HepG2 (cell line): ENCODE data around the gene USP30. TPM values are rescaled to one million over a fixed set of nuclear protein-coding genes. Genes with fewer than 3 reads are reported as not detected.
A peak's percentile ranks its signal among the peaks of the same experiment; 100 is the strongest.

Experiments used
- ATAC-seq: fragments of 200-7000 bp; cut with Tn5 transposase; 3 replicates; pipeline ENCODE4 v1.9.1; 2020; ENCODE audit warnings: mild to moderate bottlenecking, moderate library complexity
- BruUV-seq: library from RNA; stranded (reverse); fragments of 400-500 nt; replicated peaks from 2 replicates; lab custom pipeline; 2021; lab: Mats Ljungman, UMichigan
- CTCF ChIA-PET: fragments of 300-600 bp; formaldehyde crosslinking; extraction: SDS; loops from one replicate; lab custom pipeline; 2021; ENCODE audit warnings: low total read pairs, inconsistent platforms, low intra/inter-chr PET ratio; lab: Yijun Ruan, JAX
- POLR2A ChIA-PET: fragments of 350-600 bp; sonication (Branson Sonifier 250); formaldehyde crosslinking; loops from one replicate; lab custom pipeline; 2020; ENCODE audit warnings: antibody characterized with exemption, inconsistent platforms; lab: Yijun Ruan, JAX
- DNase-seq: peaks from one replicate; pipeline ENCODE4 v3.0.0-alpha.2; 2015; ENCODE audit warnings: low spot score
- FAIRE-seq: peaks from 3 replicates; lab custom pipeline; 2011; peaks lifted over from hg19 to GRCh38; lab: Jason Lieb, UNC
- H2AFZ ChIP-seq: one replicate; pipeline ENCODE4 v1.6.1; 2011; ENCODE audit warnings: low read length, inconsistent platforms
- H3K27ac ChIP-seq: fragments of 300-600 bp; 3 replicates; pipeline ENCODE4 v1.8.0; 2011; ENCODE audit warnings: mixed run types, mild to moderate bottlenecking, mixed read lengths, low read length, inconsistent platforms; ENCODE audit not compliant: insufficient read depth; ENCODE audit errors: extremely low read length
- H3K27me3 ChIP-seq, 2 experiments: fragments of 200-600 bp in 1 of 2; 2 replicates in 1 of 2; 3 replicates in 1 of 2; pipeline versions ENCODE4 v1.6.0 to v1.8.0; 2011; ENCODE audit warnings: low read length in 2 of 2, mild to moderate bottlenecking in 2 of 2, moderate library complexity in 2 of 2, inconsistent platforms in 1 of 2; ENCODE audit not compliant: insufficient read depth in 2 of 2, control insufficient read depth in 1 of 2
- H3K36me3 ChIP-seq, 2 experiments: fragments of 200-600 bp in 1 of 2; replicated peaks in 1 of 2; 2 replicates in 1 of 2; 3 replicates in 1 of 2; pipeline versions ENCODE4 v1.5.1 to v1.8.0; 2011; ENCODE audit warnings: low read length in 2 of 2, inconsistent platforms in 1 of 2; ENCODE audit not compliant: insufficient read depth in 2 of 2, control insufficient read depth in 1 of 2
- H3K4me1 ChIP-seq: 2 replicates; pipeline ENCODE4 v1.5.1; 2012; ENCODE audit warnings: low read length, inconsistent platforms; ENCODE audit not compliant: insufficient read depth
- H3K4me2 ChIP-seq: 2 replicates; pipeline ENCODE4 v1.6.0; 2011; ENCODE audit warnings: low read depth, low read length, inconsistent platforms
- H3K4me3 ChIP-seq, 3 experiments: fragments of 200-600 bp in 1 of 3; sonication (generic), shearing (Covaris generic) in 1 of 3; replicated peaks in 1 of 3; 2 replicates each; pipeline ENCODE4 v1.5.1; 2011 to 2016; ENCODE audit warnings: low read length in 3 of 3, inconsistent platforms in 2 of 3, low read depth in 2 of 3, mild to moderate bottlenecking in 2 of 3, control low read depth in 1 of 3, mixed read lengths in 1 of 3; ENCODE audit not compliant: insufficient read depth in 1 of 3
- H3K79me2 ChIP-seq: one replicate; pipeline ENCODE4 v1.6.1; 2011; ENCODE audit warnings: low read length, inconsistent platforms; ENCODE audit not compliant: insufficient read depth
- H3K9ac ChIP-seq: 2 replicates; pipeline ENCODE4 v1.6.0; 2011; ENCODE audit warnings: mild to moderate bottlenecking, low read depth, low read length, inconsistent platforms; ENCODE audit not compliant: insufficient read depth
- H3K9me3 ChIP-seq: 2 replicates; pipeline ENCODE4 v1.5.1; 2012; ENCODE audit warnings: mild to moderate bottlenecking, low read length
- H4K20me1 ChIP-seq: 2 replicates; pipeline ENCODE4 v1.6.0; 2011; ENCODE audit warnings: inconsistent platforms, mild to moderate bottlenecking, low read length, moderate library complexity; ENCODE audit not compliant: insufficient read depth
- AGO2 ChIP-seq: fragments of 200-400 bp; formaldehyde crosslinking; optimal IDR thresholded peaks from 2 replicates; pipeline ENCODE3; 2017; ENCODE audit warnings: mild to moderate bottlenecking, low read depth, low read length, moderate library complexity
- BORCS8-MEF2B ChIP-seq: sonication (generic); formaldehyde crosslinking; IDR thresholded peaks from 2 replicates; pipeline ENCODE4 v1.8.0; 2022; ENCODE audit warnings: mild to moderate bottlenecking, missing genetic modification reagents
- FOXO1 ChIP-seq: sonication (generic); formaldehyde crosslinking; IDR thresholded peaks from 2 replicates; pipeline ENCODE4 v1.4.0; 2020; ENCODE audit warnings: missing genetic modification reagents
- HDAC2 ChIP-seq: sonication (generic); formaldehyde crosslinking; IDR thresholded peaks from 2 replicates; pipeline ENCODE4 v1.4.0; 2020; ENCODE audit warnings: missing genetic modification reagents
- SP5 ChIP-seq: IDR thresholded peaks from 2 replicates; pipeline ENCODE4 v1.6.1; 2016; ENCODE audit warnings: low read depth, borderline replicate concordance
- THAP11 ChIP-seq: IDR thresholded peaks from 2 replicates; pipeline ENCODE4 v1.6.1; 2016; ENCODE audit warnings: missing biosample characterization, missing genetic modification reagents
- ZFY ChIP-seq: sonication (generic); formaldehyde crosslinking; IDR thresholded peaks from 2 replicates; pipeline ENCODE4 v1.4.0; 2020; ENCODE audit warnings: missing genetic modification reagents
- ZNF292 ChIP-seq: sonication (generic); formaldehyde crosslinking; IDR thresholded peaks from 2 replicates; pipeline ENCODE4 v1.8.1; 2022; ENCODE audit warnings: mild to moderate bottlenecking, low read depth, missing genetic modification reagents, borderline replicate concordance
- ZNF350 ChIP-seq: sonication (generic); formaldehyde crosslinking; IDR thresholded peaks from 2 replicates; pipeline ENCODE4 v1.4.0; 2020; ENCODE audit warnings: mild to moderate bottlenecking, low read depth, missing genetic modification reagents, borderline replicate concordance
- ZNF788 ChIP-seq: sonication (generic); formaldehyde crosslinking; IDR thresholded peaks from 2 replicates; pipeline ENCODE4 v1.5.0; 2020; ENCODE audit warnings: mild to moderate bottlenecking, missing genetic modification reagents, borderline replicate concordance
- ZSCAN22 ChIP-seq: sonication (generic); formaldehyde crosslinking; IDR thresholded peaks from 2 replicates; pipeline ENCODE4 v1.4.0; 2020; ENCODE audit warnings: mild to moderate bottlenecking, missing genetic modification reagents
- WGBS: methylation state at CpG from one replicate; pipeline ENCODE4 v1.1.6; 2017; ENCODE audit warnings: low lambda C conversion rate; 5-methylcytosine and 5-hydroxymethylcytosine counted together
- in situ Hi-C: cut with HindIII; loops from 2 replicates; pipeline ENCODE4 v1.10.0; 2017; ENCODE audit warnings: low pct_unique_long_range_greater_than_20kb; ENCODE audit not compliant: extremely low pct_ligation_motif_present
- intact Hi-C: fragments of 100-400 bp; cut with micrococcal nuclease; formaldehyde crosslinking; loops from one replicate; pipeline ENCODE4 v1.10.0; 2022; ENCODE audit not compliant: unreplicated experiment
- polyA plus RNA-seq, 8 experiments: library from polyadenylated mRNA; depleted of rRNA in 3 of 8; stranded (reverse) in 7 of 8; unstranded in 1 of 8; fragments of >200 nt; fragmentation: Illumina TruSeq in 4 of 8; extraction: Trizol in 4 of 8; gene quantifications; 2 replicates each; pipeline versions ENCODE4 v1.2.1 to v1.2.3, GENCODE V29; 2011 to 2016; ENCODE audit warnings: low read depth in 4 of 8, missing spikeins in 1 of 8, mixed read lengths in 1 of 8; ENCODE audit not compliant: insufficient read depth in 1 of 8
- total RNA-seq, 5 experiments: library from RNA; depleted of rRNA; stranded (reverse); fragments of >200 nt; fragmentation: Illumina TruSeq; extraction: Trizol; gene quantifications; 2 replicates each; pipeline ENCODE4 v1.2.3, GENCODE V29; 2016; ENCODE audit warnings: low read depth in 1 of 5
- TF ChIP-seq, protein P1 (sequence below): sonication (generic); formaldehyde crosslinking; IDR thresholded peaks from 2 replicates; pipeline ENCODE4 v1.4.0; 2020; ENCODE audit warnings: low read depth, missing genetic modification reagents
- TF ChIP-seq, protein P2 (sequence below): sonication (generic); formaldehyde crosslinking; IDR thresholded peaks from 2 replicates; pipeline ENCODE4 v1.8.0; 2022; ENCODE audit warnings: missing genetic modification reagents, mild to moderate bottlenecking, borderline replicate concordance
- TF ChIP-seq, protein P3 (sequence below): IDR thresholded peaks from 2 replicates; pipeline ENCODE4 v1.6.1; 2016; ENCODE audit warnings: mild to moderate bottlenecking, missing biosample characterization, missing genetic modification reagents
- TF ChIP-seq, protein P4 (sequence below): sonication (generic); formaldehyde crosslinking; IDR thresholded peaks from 2 replicates; pipeline ENCODE4 v1.4.0; 2020; ENCODE audit warnings: missing genetic modification reagents, borderline replicate concordance

USP30 gene
- total and polyA plus RNA-seq, 2 of the 13 experiments (the other 11 are each of a cell fraction or from before 2014, with no cell fraction given), result 11.2 to 20.8 TPM

DNA sequence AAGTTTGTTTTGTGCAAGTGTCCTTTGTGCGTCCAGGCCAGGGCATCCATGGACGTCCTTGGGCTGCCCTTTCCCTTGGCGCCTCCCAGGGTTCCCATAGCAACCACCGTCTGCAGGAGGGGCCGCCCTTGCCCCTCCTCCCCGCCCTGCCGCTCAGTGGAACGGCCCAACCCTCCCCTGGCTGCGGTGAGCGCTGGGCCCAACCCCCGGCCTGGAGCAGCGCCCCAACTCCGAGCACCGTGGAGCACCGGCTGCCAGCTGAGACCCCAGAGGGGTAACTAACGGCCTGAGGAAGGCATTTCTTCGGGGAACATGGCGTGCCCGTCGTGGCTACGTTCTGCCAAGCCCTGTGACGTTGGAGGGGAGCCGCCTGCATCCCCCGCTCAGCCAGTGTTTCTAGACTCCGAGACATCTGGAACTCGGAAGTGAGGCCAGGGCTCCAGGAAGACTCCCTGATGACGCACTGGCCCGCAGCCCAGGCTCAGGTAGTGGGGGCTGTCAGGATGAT, 58.7 kb downstream of the USP30 start:
- Histone ChIP-seq H3K27me3 (no peaks in the 10 kb centered on the region), H3K9me3 (no peaks in the 10 kb centered on the region), H3K79me2 (peaks cover 13% of the 10 kb centered on the region), H4K20me1 (no peaks in the 10 kb centered on the region), H3K9ac (peak overlapping the region; percentile 82), H3K36me3 (peaks cover 9 to 22% of the 10 kb centered on the region in 2 experiments), H3K4me3 (peak overlapping the region; percentile 69 to 83 (median 78)), H3K4me1 (peaks cover 56% of the 10 kb centered on the region), H2AFZ (peak overlapping the region; percentile 61), H3K4me2 (peak overlapping the region; percentile 90), H3K27ac (peak overlapping the region; percentile 91)
- POLR2A ChIA-PET, result interaction anchor here (1.1 kb wide), 1 partner anchor 9 kb away, joined by 4 read pairs; no protein-coding TSS in a partner anchor
- CTCF ChIA-PET, result interaction anchor here (1.2 kb wide), 1 partner anchor 23 kb away, joined by 4 read pairs; no protein-coding TSS in a partner anchor
- 4% methylated on average over 9 of the region's 28 CpGs for WGBS
- BruUV-seq, result no TSS peak
- peak; percentile 81 for DNase-seq
- peak; percentile 58 for FAIRE-seq
- intact Hi-C loops, result loop anchor here (1.0 to 2.0 kb wide), 2 partner anchors 87 to 144 kb away; no protein-coding TSS in a partner anchor
- in situ Hi-C loops, result no loop called here
- peak; percentile 89 for ATAC-seq
- TF ChIP-seq ZFY (CRISPR knock-in tag) (peak; percentile 89), ZNF788 (peak; percentile 49; the same call in 1 of the 2 replicates), ZNF350 (CRISPR knock-in tag) (peak; percentile 63; the same call in 1 of the 2 replicates), AGO2 (peak; percentile 96), FOXO1 (CRISPR knock-in tag) (peak; percentile 30; the same call in 1 of the 2 replicates), ZSCAN22 (CRISPR knock-in tag) (no peak), HDAC2 (CRISPR knock-in tag) (peak; percentile 63), BORCS8-MEF2B (CRISPR knock-in tag) (no peak; the same call in 1 of the 2 replicates), ZNF292 (CRISPR knock-in tag) (peak; percentile 77), THAP11 (CRISPR knock-in tag) (peak; percentile 61), SP5 (peak; percentile 72)
- TF ChIP-seq, protein P1, sequence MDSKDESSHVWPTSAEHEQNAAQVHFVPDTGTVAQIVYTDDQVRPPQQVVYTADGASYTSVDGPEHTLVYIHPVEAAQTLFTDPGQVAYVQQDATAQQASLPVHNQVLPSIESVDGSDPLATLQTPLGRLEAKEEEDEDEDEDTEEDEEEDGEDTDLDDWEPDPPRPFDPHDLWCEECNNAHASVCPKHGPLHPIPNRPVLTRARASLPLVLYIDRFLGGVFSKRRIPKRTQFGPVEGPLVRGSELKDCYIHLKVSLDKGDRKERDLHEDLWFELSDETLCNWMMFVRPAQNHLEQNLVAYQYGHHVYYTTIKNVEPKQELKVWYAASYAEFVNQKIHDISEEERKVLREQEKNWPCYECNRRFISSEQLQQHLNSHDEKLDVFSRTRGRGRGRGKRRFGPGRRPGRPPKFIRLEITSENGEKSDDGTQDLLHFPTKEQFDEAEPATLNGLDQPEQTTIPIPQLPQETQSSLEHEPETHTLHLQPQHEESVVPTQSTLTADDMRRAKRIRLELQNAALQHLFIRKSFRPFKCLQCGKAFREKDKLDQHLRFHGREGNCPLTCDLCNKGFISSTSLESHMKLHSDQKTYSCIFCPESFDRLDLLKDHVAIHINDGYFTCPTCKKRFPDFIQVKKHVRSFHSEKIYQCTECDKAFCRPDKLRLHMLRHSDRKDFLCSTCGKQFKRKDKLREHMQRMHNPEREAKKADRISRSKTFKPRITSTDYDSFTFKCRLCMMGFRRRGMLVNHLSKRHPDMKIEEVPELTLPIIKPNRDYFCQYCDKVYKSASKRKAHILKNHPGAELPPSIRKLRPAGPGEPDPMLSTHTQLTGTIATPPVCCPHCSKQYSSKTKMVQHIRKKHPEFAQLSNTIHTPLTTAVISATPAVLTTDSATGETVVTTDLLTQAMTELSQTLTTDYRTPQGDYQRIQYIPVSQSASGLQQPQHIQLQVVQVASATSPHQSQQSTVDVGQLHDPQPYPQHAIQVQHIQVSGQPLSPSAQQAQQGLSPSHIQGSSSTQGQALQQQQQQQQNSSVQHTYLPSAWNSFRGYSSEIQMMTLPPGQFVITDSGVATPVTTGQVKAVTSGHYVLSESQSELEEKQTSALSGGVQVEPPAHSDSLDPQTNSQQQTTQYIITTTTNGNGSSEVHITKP (CRISPR knock-in tag), result peak; percentile 98
- TF ChIP-seq, protein P2, sequence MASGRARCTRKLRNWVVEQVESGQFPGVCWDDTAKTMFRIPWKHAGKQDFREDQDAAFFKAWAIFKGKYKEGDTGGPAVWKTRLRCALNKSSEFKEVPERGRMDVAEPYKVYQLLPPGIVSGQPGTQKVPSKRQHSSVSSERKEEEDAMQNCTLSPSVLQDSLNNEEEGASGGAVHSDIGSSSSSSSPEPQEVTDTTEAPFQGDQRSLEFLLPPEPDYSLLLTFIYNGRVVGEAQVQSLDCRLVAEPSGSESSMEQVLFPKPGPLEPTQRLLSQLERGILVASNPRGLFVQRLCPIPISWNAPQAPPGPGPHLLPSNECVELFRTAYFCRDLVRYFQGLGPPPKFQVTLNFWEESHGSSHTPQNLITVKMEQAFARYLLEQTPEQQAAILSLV (CRISPR knock-in tag), result peak; percentile 84
- TF ChIP-seq, protein P3, sequence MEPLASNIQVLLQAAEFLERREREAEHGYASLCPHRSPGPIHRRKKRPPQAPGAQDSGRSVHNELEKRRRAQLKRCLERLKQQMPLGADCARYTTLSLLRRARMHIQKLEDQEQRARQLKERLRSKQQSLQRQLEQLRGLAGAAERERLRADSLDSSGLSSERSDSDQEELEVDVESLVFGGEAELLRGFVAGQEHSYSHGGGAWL (CRISPR knock-in tag), result 0 out of 2 replicates have a peak, but pooled peaks have one; percentile 26
- TF ChIP-seq, protein P4, sequence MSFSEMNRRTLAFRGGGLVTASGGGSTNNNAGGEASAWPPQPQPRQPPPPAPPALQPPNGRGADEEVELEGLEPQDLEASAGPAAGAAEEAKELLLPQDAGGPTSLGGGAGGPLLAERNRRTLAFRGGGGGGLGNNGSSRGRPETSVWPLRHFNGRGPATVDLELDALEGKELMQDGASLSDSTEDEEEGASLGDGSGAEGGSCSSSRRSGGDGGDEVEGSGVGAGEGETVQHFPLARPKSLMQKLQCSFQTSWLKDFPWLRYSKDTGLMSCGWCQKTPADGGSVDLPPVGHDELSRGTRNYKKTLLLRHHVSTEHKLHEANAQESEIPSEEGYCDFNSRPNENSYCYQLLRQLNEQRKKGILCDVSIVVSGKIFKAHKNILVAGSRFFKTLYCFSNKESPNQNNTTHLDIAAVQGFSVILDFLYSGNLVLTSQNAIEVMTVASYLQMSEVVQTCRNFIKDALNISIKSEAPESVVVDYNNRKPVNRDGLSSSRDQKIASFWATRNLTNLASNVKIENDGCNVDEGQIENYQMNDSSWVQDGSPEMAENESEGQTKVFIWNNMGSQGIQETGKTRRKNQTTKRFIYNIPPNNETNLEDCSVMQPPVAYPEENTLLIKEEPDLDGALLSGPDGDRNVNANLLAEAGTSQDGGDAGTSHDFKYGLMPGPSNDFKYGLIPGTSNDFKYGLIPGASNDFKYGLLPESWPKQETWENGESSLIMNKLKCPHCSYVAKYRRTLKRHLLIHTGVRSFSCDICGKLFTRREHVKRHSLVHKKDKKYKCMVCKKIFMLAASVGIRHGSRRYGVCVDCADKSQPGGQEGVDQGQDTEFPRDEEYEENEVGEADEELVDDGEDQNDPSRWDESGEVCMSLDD (CRISPR knock-in tag), result peak; percentile 71; the same call in 1 of the 2 replicates
